Neural crest cell (in vitro differentiated cells): ENCODE results near the gene ABCC8. TPM values are rescaled to one million over a fixed set of nuclear protein-coding genes. Genes with fewer than 3 reads are reported as not detected.

Experiments used
- DNase-seq: peaks from one replicate; pipeline ENCODE4 v3.0.0; 2021; ENCODE audit warnings: low read depth, mixed read lengths, low spot score
- H3K27ac Mint-ChIP-seq: one replicate; pipeline ENCODE4 v1.8.0; 2021; ENCODE audit warnings: mild to moderate bottlenecking, mixed read lengths; ENCODE audit not compliant: unreplicated experiment
- H3K27me3 Mint-ChIP-seq: 2 replicates; pipeline ENCODE4 v1.8.0; 2021; ENCODE audit warnings: low read depth, mild to moderate bottlenecking, mixed read lengths
- H3K36me3 Mint-ChIP-seq: 2 replicates; pipeline ENCODE4 v1.8.0; 2021; ENCODE audit warnings: low read depth, mild to moderate bottlenecking, mixed read lengths
- H3K4me1 Mint-ChIP-seq: 2 replicates; pipeline ENCODE4 v1.8.0; 2021; ENCODE audit warnings: mixed read lengths
- H3K4me3 Mint-ChIP-seq: one replicate; pipeline ENCODE4 v1.8.0; 2021; ENCODE audit warnings: mild to moderate bottlenecking, mixed read lengths
- H3K9me3 Mint-ChIP-seq: 2 replicates; pipeline ENCODE4 v1.8.0; 2021; ENCODE audit warnings: mixed read lengths
- CTCF ChIP-seq: fragments of 200-600 bp; sonication (generic); conservative IDR thresholded peaks from 2 replicates; pipeline ENCODE4 v1.5.0; 2021; ENCODE audit warnings: antibody characterized with exemption, mild to moderate bottlenecking
- total RNA-seq: library from RNA; stranded (reverse); gene quantifications from 2 replicates; pipeline ENCODE4 v1.2.1, GENCODE V29; 2021

Gene ABCC8
- total RNA-seq, 1 donor from 2014 or later = 6.1 TPM

GRCh38 chr11:17384002-17384511, 92.6 kb downstream of the ABCC8 start:
- TF ChIP-seq CTCF = peak; percentile 94
- peak; percentile 86 for DNase-seq
- H3K36me3 Mint-ChIP-seq = peaks cover 5% of the 10 kb centered on the region
- H3K27ac Mint-ChIP-seq = no peak overlapping the region
- H3K9me3 Mint-ChIP-seq = no peaks in the 10 kb centered on the region
- no peak overlapping the region for H3K4me3 Mint-ChIP-seq
- H3K4me1 Mint-ChIP-seq = no peaks in the 10 kb centered on the region
- H3K27me3 Mint-ChIP-seq = peaks cover 2% of the 10 kb centered on the region

GRCh38 chr11:17383461-17383860, 93.2 kb downstream of the ABCC8 start:
- no peak for DNase-seq
- H3K4me1 Mint-ChIP-seq = no peaks in the 10 kb centered on the region
- TF ChIP-seq CTCF = no peak
- peaks cover 2% of the 10 kb centered on the region for H3K9me3 Mint-ChIP-seq
- no peaks in the 10 kb centered on the region for H3K27me3 Mint-ChIP-seq
- peaks cover 9% of the 10 kb centered on the region for H3K36me3 Mint-ChIP-seq
- H3K27ac Mint-ChIP-seq = no peak overlapping the region
- H3K4me3 Mint-ChIP-seq = no peak overlapping the region

- Mint-ChIP-seq H3K4me3 (no peak overlapping the region), H3K9me3 (peaks cover 3% of the 10 kb centered on the region), H3K36me3 (peaks cover 20% of the 10 kb centered on the region), H3K27me3 (no peaks in the 10 kb centered on the region), H3K27ac (no peak overlapping the region), H3K4me1 (no peaks in the 10 kb centered on the region)
- no peak for TF ChIP-seq CTCF
- no peak for DNase-seq
Measured at GRCh38 chr11:17382046-17382728, 94.5 kb downstream of the ABCC8 start.

- TF ChIP-seq CTCF = no peak
Measured at GRCh38 chr11:17381156-17381555, 95.5 kb downstream of the ABCC8 start.

GRCh38 chr11:17379383-17380180, 97.1 kb downstream of the ABCC8 start:
- H3K4me1 Mint-ChIP-seq = no peaks in the 10 kb centered on the region
- no peak for TF ChIP-seq CTCF
- H3K4me3 Mint-ChIP-seq = no peak overlapping the region
- no peaks in the 10 kb centered on the region for H3K27me3 Mint-ChIP-seq
- peaks cover 3% of the 10 kb centered on the region for H3K9me3 Mint-ChIP-seq
- H3K36me3 Mint-ChIP-seq = peaks cover 35% of the 10 kb centered on the region
- no peak for DNase-seq
- H3K27ac Mint-ChIP-seq = no peak overlapping the region

More at GRCh38 chr11:17381156-17381555, 95.5 kb downstream of the ABCC8 start:
- H3K27ac Mint-ChIP-seq = no peak overlapping the region
- no peak overlapping the region for H3K4me3 Mint-ChIP-seq
- peaks cover 3% of the 10 kb centered on the region for H3K9me3 Mint-ChIP-seq
- no peaks in the 10 kb centered on the region for H3K27me3 Mint-ChIP-seq
- no peak for DNase-seq
- peaks cover 28% of the 10 kb centered on the region for H3K36me3 Mint-ChIP-seq
- no peaks in the 10 kb centered on the region for H3K4me1 Mint-ChIP-seq
